Endothelial cell of umbilical vein (primary cell): ENCODE data around the gene TMEM18. TPM values are rescaled to one million over a fixed set of nuclear protein-coding genes. Genes with fewer than 3 reads are reported as not detected.

Experiments
- BruUV-seq: library from RNA; stranded (reverse); fragments of 400-500 nt; replicated peaks from 2 replicates; lab custom pipeline; 2021; lab: Mats Ljungman, UMichigan
- CTCF ChIA-PET: fragments of 300-600, 350-600 bp; sonication (Branson Sonifier 250); formaldehyde crosslinking; loops from one replicate; lab custom pipeline; 2021; ENCODE audit warnings: antibody characterized with exemption, inconsistent platforms; lab: Charles Lee
- POLR2A ChIA-PET: fragments of 300-600, 350-600 bp; sonication (Branson Sonifier 250); formaldehyde crosslinking; loops from one replicate; lab custom pipeline; 2021; ENCODE audit warnings: antibody characterized with exemption, inconsistent platforms; lab: Charles Lee
- DNase-seq: peaks from one replicate; pipeline ENCODE4 v3.0.0-alpha.2; 2011; ENCODE audit warnings: low read depth, low spot score
- FAIRE-seq: peaks from 2 replicates; lab custom pipeline; 2011; peaks lifted over from hg19 to GRCh38; lab: Jason Lieb, UNC
- H2AFZ ChIP-seq: 2 replicates; pipeline ENCODE4 v1.6.0; 2012; ENCODE audit warnings: low read depth, low read length, control low read depth, inconsistent platforms
- H3K27ac ChIP-seq: 2 replicates; pipeline ENCODE4 v1.5.1; 2011; ENCODE audit warnings: low read depth, mild to moderate bottlenecking, control low read depth, low read length, moderate library complexity; ENCODE audit not compliant: insufficient read depth
- H3K27me3 ChIP-seq, 2 experiments: 2 replicates each; pipeline versions ENCODE4 v1.6.0 to v1.6.1; 2011; ENCODE audit warnings: low read length in 2 of 2, mixed read lengths in 1 of 2; ENCODE audit not compliant: control insufficient read depth in 2 of 2, insufficient read depth in 2 of 2
- H3K36me3 ChIP-seq, 2 experiments: 2 replicates in 1 of 2; 3 replicates in 1 of 2; pipeline ENCODE4 v1.5.1; 2011; ENCODE audit warnings: low read length in 2 of 2, mild to moderate bottlenecking in 1 of 2, moderate library complexity in 1 of 2; ENCODE audit not compliant: control insufficient read depth in 2 of 2, insufficient read depth in 2 of 2; ENCODE audit errors: extremely low read depth in 1 of 2
- H3K4me1 ChIP-seq: 3 replicates; pipeline ENCODE4 v1.5.1; 2011; ENCODE audit warnings: mild to moderate bottlenecking, low read length; ENCODE audit not compliant: control insufficient read depth, insufficient read depth; ENCODE audit errors: extremely low read depth
- H3K4me2 ChIP-seq: 2 replicates; pipeline ENCODE4 v1.6.1; 2011; ENCODE audit warnings: low read length, control low read depth, mixed read lengths; ENCODE audit not compliant: insufficient read depth
- H3K4me3 ChIP-seq, 3 experiments: fragments of 200-600 bp in 1 of 3; sonication (generic), shearing (Covaris generic) in 1 of 3; replicated peaks in 1 of 3; 2 replicates each; pipeline ENCODE4 v1.5.1; 2011 to 2016; ENCODE audit warnings: control low read depth in 3 of 3, low read length in 3 of 3, mild to moderate bottlenecking in 2 of 3, inconsistent platforms in 1 of 3, low read depth in 1 of 3, moderate library complexity in 1 of 3; ENCODE audit not compliant: insufficient read depth in 1 of 3
- H3K79me2 ChIP-seq: 2 replicates; pipeline ENCODE4 v1.6.0; 2012; ENCODE audit warnings: low read length, inconsistent platforms; ENCODE audit not compliant: control insufficient read depth, insufficient read depth
- H3K9ac ChIP-seq: replicated peaks from 2 replicates; pipeline ENCODE3; 2011; ENCODE audit warnings: low read length, control low read depth; ENCODE audit not compliant: insufficient read depth; ENCODE audit errors: extremely low read depth
- H3K9me1 ChIP-seq: replicated peaks from 3 replicates; pipeline ENCODE4 v1.6.0; 2011; ENCODE audit warnings: mild to moderate bottlenecking, low read length; ENCODE audit not compliant: control insufficient read depth, insufficient read depth; ENCODE audit errors: extremely low read depth
- H3K9me3 ChIP-seq: replicated peaks from 2 replicates; pipeline ENCODE4 v1.5.1; 2012; ENCODE audit warnings: low read length, inconsistent platforms; ENCODE audit not compliant: control insufficient read depth, insufficient read depth
- H4K20me1 ChIP-seq: replicated peaks from 2 replicates; pipeline ENCODE3; 2011; ENCODE audit warnings: mild to moderate bottlenecking, low read length; ENCODE audit not compliant: control insufficient read depth, insufficient read depth; ENCODE audit errors: extremely low read depth
- EZH2 ChIP-seq: IDR thresholded peaks from 2 replicates; pipeline ENCODE4 v1.6.1; 2012; ENCODE audit warnings: borderline replicate concordance, low read depth, mild to moderate bottlenecking, moderate library complexity, low read length, inconsistent platforms; ENCODE audit not compliant: severe bottlenecking
- FOS ChIP-seq: IDR thresholded peaks from 2 replicates; pipeline ENCODE4 v1.6.1; 2011; ENCODE audit warnings: mild to moderate bottlenecking, low read length, moderate library complexity, borderline replicate concordance; ENCODE audit not compliant: insufficient read depth
- GATA2 ChIP-seq: IDR thresholded peaks from 2 replicates; pipeline ENCODE4 v1.7.0; 2011; ENCODE audit warnings: low read depth, mild to moderate bottlenecking, moderate library complexity, mixed read lengths, low read length; ENCODE audit not compliant: insufficient read length, insufficient read depth
- JUN ChIP-seq: IDR thresholded peaks from 2 replicates; pipeline ENCODE4 v1.6.1; 2011; ENCODE audit warnings: borderline replicate concordance, low read depth; ENCODE audit not compliant: insufficient read length, insufficient read depth
- MYC ChIP-seq: IDR thresholded peaks from one replicate; pipeline ENCODE4 v1.6.1; 2011; ENCODE audit warnings: mild to moderate bottlenecking, low read depth, low read length
- POLR2A ChIP-seq: IDR thresholded peaks from 2 replicates; pipeline ENCODE4 v1.6.1; 2012; ENCODE audit warnings: low read depth, mild to moderate bottlenecking, control low read depth, low read length
- POLR2AphosphoS5 ChIP-seq: IDR thresholded peaks from 2 replicates; pipeline ENCODE4 v1.6.1; 2012; ENCODE audit warnings: low read depth, mild to moderate bottlenecking, control low read depth, low read length, moderate library complexity; ENCODE audit not compliant: insufficient read depth
- dilution Hi-C: fragments of 300-500 bp; cut with MboI; formaldehyde crosslinking; loops from one replicate; pipeline ENCODE4 v1.15.0; 2019; ENCODE audit warnings: low sequenced_read_pairs; ENCODE audit not compliant: extremely low pct_ligation_motif_present
- intact Hi-C: fragments of 100-400 bp; cut with micrococcal nuclease; formaldehyde crosslinking; loops from one replicate; pipeline ENCODE4 v1.10.0; 2022
- polyA plus RNA-seq, 4 experiments: library from polyadenylated mRNA; depleted of rRNA in 3 of 4; stranded (reverse) in 3 of 4; unstranded in 1 of 4; fragments of >200 nt; gene quantifications; 2 replicates each; pipeline versions ENCODE4 v1.2.1 to v1.2.3, GENCODE V29; 2011 to 2012; ENCODE audit warnings: missing spikeins in 1 of 4
- total RNA-seq: library from RNA; stranded (reverse); gene quantifications from 2 replicates; pipeline ENCODE4 v1.2.3, GENCODE V29; 2021
- TF ChIP-seq, protein P1 (sequence below), 2 donors: IDR thresholded peaks; 1 replicate in 1 of 2; 2 replicates in 1 of 2; pipeline ENCODE4 v1.5.1; 2011; ENCODE audit warnings: low read length in 2 of 2, mild to moderate bottlenecking in 2 of 2, moderate library complexity in 2 of 2, control low read depth in 1 of 2, inconsistent platforms in 1 of 2, low read depth in 1 of 2; ENCODE audit not compliant: insufficient read depth in 1 of 2; ENCODE audit errors: extremely low read depth in 1 of 2
- TF ChIP-seq, protein P2 (sequence below): IDR thresholded peaks from 2 replicates; pipeline ENCODE4 v1.6.1; 2011; ENCODE audit not compliant: insufficient read depth, insufficient read length

TMEM18 gene
- total and polyA plus RNA-seq, 2 donors (not counting 3 experiments of a cell fraction or from before 2014, with no cell fraction given): 19.1 to 23.1 TPM

DNA sequence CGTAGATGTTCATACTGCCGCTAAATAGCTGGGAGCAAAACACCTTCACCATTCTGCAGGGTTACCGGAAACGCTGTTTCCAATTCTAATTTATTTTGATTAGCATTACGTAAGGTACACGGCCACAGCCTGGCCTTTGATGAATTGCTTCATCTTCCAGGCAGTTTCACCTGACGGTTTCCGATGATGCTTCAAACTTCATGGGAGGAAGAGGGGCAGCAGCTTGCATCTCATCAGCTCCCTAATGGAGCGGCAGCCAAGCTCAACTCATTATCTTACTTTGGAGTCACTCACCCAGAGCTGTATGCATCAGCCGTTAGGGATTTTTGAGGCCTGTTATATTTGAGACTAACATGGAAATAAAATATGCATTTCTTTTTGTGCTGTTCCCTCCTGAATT lies 54.8 kb downstream of the TMEM18 start:
- Histone ChIP-seq H3K9me1 (no peaks in the 10 kb centered on the region), H3K27me3 (no peaks in the 10 kb centered on the region), H4K20me1 (no peaks in the 10 kb centered on the region), H3K79me2 (no peaks in the 10 kb centered on the region), H3K4me2 (no peak overlapping the region), H3K4me3 (no peak overlapping the region), H3K9ac (no peak overlapping the region), H3K4me1 (no peaks in the 10 kb centered on the region), H2AFZ (no peak overlapping the region), H3K9me3 (no peaks in the 10 kb centered on the region), H3K36me3 (no peaks in the 10 kb centered on the region), H3K27ac (no peak overlapping the region)
- no TSS peak for BruUV-seq
- no peak for FAIRE-seq
- TF ChIP-seq, protein P1, sequence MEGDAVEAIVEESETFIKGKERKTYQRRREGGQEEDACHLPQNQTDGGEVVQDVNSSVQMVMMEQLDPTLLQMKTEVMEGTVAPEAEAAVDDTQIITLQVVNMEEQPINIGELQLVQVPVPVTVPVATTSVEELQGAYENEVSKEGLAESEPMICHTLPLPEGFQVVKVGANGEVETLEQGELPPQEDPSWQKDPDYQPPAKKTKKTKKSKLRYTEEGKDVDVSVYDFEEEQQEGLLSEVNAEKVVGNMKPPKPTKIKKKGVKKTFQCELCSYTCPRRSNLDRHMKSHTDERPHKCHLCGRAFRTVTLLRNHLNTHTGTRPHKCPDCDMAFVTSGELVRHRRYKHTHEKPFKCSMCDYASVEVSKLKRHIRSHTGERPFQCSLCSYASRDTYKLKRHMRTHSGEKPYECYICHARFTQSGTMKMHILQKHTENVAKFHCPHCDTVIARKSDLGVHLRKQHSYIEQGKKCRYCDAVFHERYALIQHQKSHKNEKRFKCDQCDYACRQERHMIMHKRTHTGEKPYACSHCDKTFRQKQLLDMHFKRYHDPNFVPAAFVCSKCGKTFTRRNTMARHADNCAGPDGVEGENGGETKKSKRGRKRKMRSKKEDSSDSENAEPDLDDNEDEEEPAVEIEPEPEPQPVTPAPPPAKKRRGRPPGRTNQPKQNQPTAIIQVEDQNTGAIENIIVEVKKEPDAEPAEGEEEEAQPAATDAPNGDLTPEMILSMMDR (IDR thresholded peaks at IDR 0.05; ENCODE audit: extremely low read depth in 1 of 2, insufficient read depth in 1 of 2, low read depth in 1 of 2, low read length in 2 of 2): no peak
- no peak for TF ChIP-seq GATA2
- TF ChIP-seq POLR2A: no peak
- TF ChIP-seq JUN: no peak
- TF ChIP-seq POLR2AphosphoS5: no peak
- no peak for TF ChIP-seq EZH2
- no peak for TF ChIP-seq FOS
- TF ChIP-seq, protein P2, sequence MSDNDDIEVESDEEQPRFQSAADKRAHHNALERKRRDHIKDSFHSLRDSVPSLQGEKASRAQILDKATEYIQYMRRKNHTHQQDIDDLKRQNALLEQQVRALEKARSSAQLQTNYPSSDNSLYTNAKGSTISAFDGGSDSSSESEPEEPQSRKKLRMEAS: no peak
- no peak for TF ChIP-seq MYC
- no peak for DNase-seq
- CTCF ChIA-PET: no interaction called here
- dilution Hi-C loops: no loop called here
- POLR2A ChIA-PET: no interaction called here
- intact Hi-C loops: no loop called here
